NCI-H748 (cell line): ENCODE measurements around the gene STAT5A.
"Not testable (repeated sequence)": the region's sequence is repeated elsewhere in the genome, so short reads cannot be mapped to it uniquely, and the experiment has no call there.

Source experiments
- DNase-seq: peaks from one replicate; lab custom pipeline; 2025; ENCODE audit not compliant: unreplicated experiment; lab: John Stamatoyannopoulos, UW

STAT5A gene

GRCh38 chr17:42305031-42305330, 16.7 kb downstream of the STAT5A start:
- not testable (repeated sequence) for DNase-seq

GRCh38 chr17:42305543-42306384, 17.5 kb downstream of the STAT5A start:
- no peak for DNase-seq

- DNase-seq = no peak
These were observed 18.0 kb downstream of the STAT5A start for GRCh38 chr17:42306385-42306667.

- no peak for DNase-seq
These were observed 19.1 kb downstream of the STAT5A start for GRCh38 chr17:42307362-42307927.

- no peak for DNase-seq
These were observed 20.1 kb downstream of the STAT5A start for GRCh38 chr17:42308446-42308845.

GRCh38 chr17:42309142-42309541, 20.8 kb downstream of the STAT5A start:
- DNase-seq = no peak

- peak; percentile 12 for DNase-seq
These were observed 21.9 kb downstream of the STAT5A start for GRCh38 chr17:42309986-42310786.

GRCh38 chr17:42310787-42311215, 22.5 kb downstream of the STAT5A start:
- no peak for DNase-seq

GRCh38 chr17:42311240-42312034, 23.1 kb downstream of the STAT5A start:
- DNase-seq = no peak

GRCh38 chr17:42312035-42312284, 23.7 kb downstream of the STAT5A start:
- DNase-seq = no peak

- DNase-seq = peak; percentile 64
These were observed 24.2 kb downstream of the STAT5A start for GRCh38 chr17:42312285-42313130.

GRCh38 chr17:42313389-42313772, 25.1 kb downstream of the STAT5A start:
- no peak for DNase-seq

- DNase-seq = no peak
These were observed 25.7 kb downstream of the STAT5A start for GRCh38 chr17:42313773-42314566.

- DNase-seq = no peak
These were observed 27.3 kb downstream of the STAT5A start for GRCh38 chr17:42315402-42316156.

- no peak for DNase-seq
These were observed 28.5 kb downstream of the STAT5A start for GRCh38 chr17:42316755-42317154.

- DNase-seq = no peak
These were observed 29.1 kb downstream of the STAT5A start for GRCh38 chr17:42317266-42317845.

GRCh38 chr17:42317967-42318366, 29.7 kb downstream of the STAT5A start:
- not testable (repeated sequence) for DNase-seq

GRCh38 chr17:42321555-42321954, 33.3 kb downstream of the STAT5A start:
- no peak for DNase-seq
